ENCODE measurements around the gene MID1IP1.

Gene MID1IP1

GRCh38 chrX:38774249-38774648 lies 27.0 kb upstream of the MID1IP1 start:
- no peak overlapping the region for H3K4me3 ChIP-seq (ENCODE audit: control insufficient read depth, low read depth, low read length)
- no peak for TF ChIP-seq CTCF (conservative IDR thresholded peaks at IDR 0.05; ENCODE audit: control insufficient read depth, insufficient read depth, low read depth, low read length)
- peak; percentile 10 for DNase-seq (ENCODE audit: low read depth)

GRCh38 chrX:38796946-38797345 lies 4.3 kb upstream of the MID1IP1 start:
- TF ChIP-seq CTCF (conservative IDR thresholded peaks at IDR 0.05; ENCODE audit: control insufficient read depth, insufficient read depth, low read depth, low read length) = no peak
- peak; percentile 68 for DNase-seq (ENCODE audit: low read depth)
- H3K4me3 ChIP-seq (ENCODE audit: control insufficient read depth, low read depth, low read length) = no peak overlapping the region

GRCh38 chrX:38798956-38799355 lies 2.3 kb upstream of the MID1IP1 start:
- TF ChIP-seq CTCF (conservative IDR thresholded peaks at IDR 0.05; ENCODE audit: control insufficient read depth, insufficient read depth, low read depth, low read length) = no peak
- H3K4me3 ChIP-seq (ENCODE audit: control insufficient read depth, low read depth, low read length) = no peak overlapping the region
- peak; percentile 79 for DNase-seq (ENCODE audit: low read depth)

GRCh38 chrX:38799995-38800580 lies 1.2 kb upstream of the MID1IP1 start:
- no peak overlapping the region for H3K4me3 ChIP-seq (ENCODE audit: control insufficient read depth, low read depth, low read length)
- TF ChIP-seq CTCF (conservative IDR thresholded peaks at IDR 0.05; ENCODE audit: control insufficient read depth, insufficient read depth, low read depth, low read length) = no peak
- peak; percentile 16 for DNase-seq (ENCODE audit: low read depth)

GRCh38 chrX:38803243-38803587 lies 2.0 kb downstream of the MID1IP1 start:
- peak overlapping the region; percentile 69 for H3K4me3 ChIP-seq (ENCODE audit: control insufficient read depth, low read depth, low read length)
- no peak for DNase-seq (ENCODE audit: low read depth)
- TF ChIP-seq CTCF (conservative IDR thresholded peaks at IDR 0.05; ENCODE audit: control insufficient read depth, insufficient read depth, low read depth, low read length) = no peak

GRCh38 chrX:38803588-38804431 lies 2.6 kb downstream of the MID1IP1 start:
- peak; percentile 78 for DNase-seq (ENCODE audit: low read depth)
- H3K4me3 ChIP-seq (ENCODE audit: control insufficient read depth, low read depth, low read length) = peak overlapping the region; percentile 69
- no peak for TF ChIP-seq CTCF (conservative IDR thresholded peaks at IDR 0.05; ENCODE audit: control insufficient read depth, insufficient read depth, low read depth, low read length)
